Measurements from ENCODE around the gene PNPLA6.
"Not testable (repeated sequence)": the region's sequence is repeated elsewhere in the genome, so short reads cannot be mapped to it uniquely, and the experiment has no call there.

PNPLA6 gene

GRCh38 chr19:7556696-7557315 is 21.3 kb downstream of the PNPLA6 start:
- no peak for DNase-seq

DNA sequence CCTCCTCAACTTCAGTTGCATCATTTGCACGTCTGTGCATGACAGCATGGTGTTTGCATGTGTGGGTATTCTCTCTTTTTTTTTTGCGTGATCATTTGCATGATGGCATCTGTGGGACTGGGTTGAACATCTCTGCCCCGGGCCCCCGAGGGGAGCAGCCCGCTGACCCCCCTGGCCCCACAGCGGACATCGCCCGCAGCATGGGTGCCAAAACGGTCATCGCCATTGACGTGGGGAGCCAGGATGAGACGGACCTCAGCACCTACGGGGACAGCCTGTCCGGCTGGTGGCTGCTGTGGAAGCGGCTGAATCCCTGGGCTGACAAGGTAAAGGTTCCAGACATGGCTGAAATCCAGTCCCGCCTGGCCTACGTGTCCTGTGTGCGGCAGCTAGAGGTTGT is 23.1 kb downstream of the PNPLA6 start:
- no peak for DNase-seq

DNA sequence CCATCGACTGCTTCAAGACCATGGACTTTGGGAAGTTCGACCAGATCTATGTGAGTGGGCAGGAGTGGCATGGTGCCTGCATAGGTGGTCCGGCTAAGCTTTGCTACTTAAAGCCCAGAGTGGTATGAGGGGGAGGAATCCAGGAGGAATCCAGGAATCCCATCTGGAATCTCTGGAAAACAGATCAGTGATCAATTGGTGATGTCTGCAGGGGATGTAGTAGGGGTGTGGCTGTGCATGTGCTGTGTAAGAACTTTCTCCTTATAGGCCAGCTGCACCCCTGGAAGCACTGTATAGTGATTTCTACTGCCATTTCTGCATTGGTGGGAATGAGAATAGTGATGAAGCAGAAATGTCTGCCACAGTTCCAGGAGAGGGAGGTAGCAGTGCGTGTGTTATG is 23.6 kb downstream of the PNPLA6 start:
- no peak for DNase-seq

DNA sequence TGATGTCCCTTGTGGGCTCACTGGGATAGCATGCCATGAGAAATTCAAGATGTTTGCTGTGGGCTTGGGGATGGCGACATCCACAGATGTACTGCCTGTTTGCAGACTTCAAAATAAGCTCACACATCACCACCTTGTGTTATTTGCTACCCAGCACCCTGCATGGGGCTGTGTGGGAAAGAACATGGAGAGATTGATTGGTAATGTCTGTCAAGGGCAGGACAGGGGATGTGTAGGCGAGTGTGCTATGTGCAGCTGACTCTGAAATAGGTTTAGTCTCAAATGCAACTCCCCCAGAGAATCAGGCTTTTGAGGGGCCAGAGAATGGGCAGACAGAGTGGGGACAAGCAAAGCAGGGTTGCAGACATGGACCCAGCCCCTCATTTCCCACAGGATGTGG is 24.7 kb downstream of the PNPLA6 start:
- no peak for DNase-seq

- DNase-seq = no peak
Measured at GRCh38 chr19:7561325-7561724, 25.8 kb downstream of the PNPLA6 start.

GRCh38 chr19:7562646-7563393 is 27.3 kb downstream of the PNPLA6 start:
- DNase-seq = no peak

- no peak for DNase-seq
Measured at GRCh38 chr19:7564866-7565265, 29.3 kb downstream of the PNPLA6 start.

DNA sequence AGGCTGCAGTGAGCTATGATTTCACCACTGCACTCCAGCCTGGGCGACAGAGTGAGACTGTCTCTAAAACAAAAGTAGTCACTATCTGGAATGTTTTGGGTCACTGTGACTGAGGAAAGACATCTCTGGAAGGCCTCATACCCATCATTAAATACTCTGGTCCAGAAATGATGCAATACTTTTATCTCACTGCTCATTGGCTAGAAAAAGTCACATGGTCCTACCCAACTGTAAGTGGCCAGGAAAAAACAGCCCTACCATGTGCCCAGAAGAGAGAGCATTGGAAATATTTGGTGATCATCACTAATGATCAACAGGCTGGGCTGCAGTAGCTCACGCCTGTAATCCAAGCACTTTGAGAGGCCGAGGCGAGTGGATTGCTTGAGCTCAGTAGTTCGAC is 29.8 kb downstream of the PNPLA6 start:
- DNase-seq = no peak

- no peak for DNase-seq
Measured at GRCh38 chr19:7570761-7571160, 35.2 kb downstream of the PNPLA6 start.

- DNase-seq = no peak
Measured at GRCh38 chr19:7575434-7576040, 40.0 kb downstream of the PNPLA6 start.

- DNase-seq = not testable (repeated sequence)
Measured at GRCh38 chr19:7577422-7577821, 41.9 kb downstream of the PNPLA6 start.

DNA sequence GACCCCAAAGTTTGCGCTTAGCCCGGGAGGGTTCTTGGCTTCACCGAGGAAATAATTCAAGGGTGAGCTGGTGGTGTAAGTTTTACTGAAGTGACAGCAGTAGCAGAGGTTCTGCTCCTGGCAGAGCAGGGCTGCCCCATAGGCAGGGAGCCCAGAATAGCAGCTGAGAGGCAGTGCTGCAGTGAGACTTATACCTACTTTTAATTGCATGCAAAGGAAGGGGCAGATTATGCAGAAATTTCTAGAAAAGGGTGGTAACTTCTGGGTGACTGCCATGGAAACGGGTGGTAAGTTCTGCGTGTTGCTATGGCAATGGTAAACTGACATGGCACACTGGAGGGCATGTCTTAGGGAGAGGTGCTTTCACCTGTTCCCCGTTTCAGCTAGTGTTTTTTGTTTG is 42.6 kb downstream of the PNPLA6 start:
- DNase-seq = no peak

GRCh38 chr19:7579182-7579581 is 43.7 kb downstream of the PNPLA6 start:
- no peak for DNase-seq

DNA sequence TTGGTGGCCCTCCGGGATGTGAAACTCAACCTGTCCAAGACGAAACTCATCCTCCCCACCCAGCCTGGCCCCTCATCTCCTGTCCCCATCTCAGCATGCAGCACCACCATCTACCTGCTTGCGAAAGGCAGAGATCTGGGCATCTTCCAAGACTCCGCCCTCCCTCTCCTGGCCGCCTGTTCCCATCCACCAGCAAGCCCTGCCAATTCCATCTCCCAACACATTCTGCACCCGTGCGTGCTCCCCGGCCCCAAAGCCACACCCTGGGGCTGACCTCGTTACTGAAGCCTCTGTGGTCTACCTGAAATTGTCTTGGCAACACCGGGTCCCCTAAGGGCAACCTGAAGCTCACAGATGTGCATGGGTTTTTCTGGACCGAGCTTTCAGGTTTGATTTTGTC is 46.9 kb downstream of the PNPLA6 start:
- DNase-seq = no peak

GRCh38 chr19:7589822-7590221 is 54.3 kb downstream of the PNPLA6 start:
- DNase-seq = no peak

- no peak for DNase-seq
Measured at GRCh38 chr19:7590256-7590655, 54.7 kb downstream of the PNPLA6 start.

- DNase-seq = no peak
Measured at GRCh38 chr19:7595466-7596133, 60.1 kb downstream of the PNPLA6 start, which contains the start of gene CAMSAP3. CAMSAP3 (plus strand) TSS chr19:7595863; CDS start chr19:7596003, 140 bp downstream.

- no peak for DNase-seq
Measured at GRCh38 chr19:7596211-7596937, 60.9 kb downstream of the PNPLA6 start.

DNA sequence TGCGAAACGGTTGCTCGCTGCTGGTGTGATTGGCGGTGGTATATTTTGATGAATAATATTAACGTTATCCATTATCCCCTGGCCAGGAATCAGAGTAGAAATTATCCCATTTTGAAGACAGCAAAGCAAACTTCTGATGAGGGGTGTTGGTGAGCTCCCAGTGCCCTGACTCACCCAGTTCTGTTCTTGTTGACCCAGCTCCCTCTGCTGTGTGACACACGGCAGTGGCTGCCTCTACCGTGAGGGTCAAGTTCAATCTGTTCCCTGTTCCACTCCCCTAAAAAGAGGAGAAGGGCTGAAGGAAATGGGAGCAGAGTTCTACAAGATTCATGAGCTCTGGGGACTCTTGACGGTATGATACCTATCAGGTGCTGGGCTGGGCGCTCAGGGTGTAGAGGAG is 62.2 kb downstream of the PNPLA6 start:
- DNase-seq = no peak

DNA sequence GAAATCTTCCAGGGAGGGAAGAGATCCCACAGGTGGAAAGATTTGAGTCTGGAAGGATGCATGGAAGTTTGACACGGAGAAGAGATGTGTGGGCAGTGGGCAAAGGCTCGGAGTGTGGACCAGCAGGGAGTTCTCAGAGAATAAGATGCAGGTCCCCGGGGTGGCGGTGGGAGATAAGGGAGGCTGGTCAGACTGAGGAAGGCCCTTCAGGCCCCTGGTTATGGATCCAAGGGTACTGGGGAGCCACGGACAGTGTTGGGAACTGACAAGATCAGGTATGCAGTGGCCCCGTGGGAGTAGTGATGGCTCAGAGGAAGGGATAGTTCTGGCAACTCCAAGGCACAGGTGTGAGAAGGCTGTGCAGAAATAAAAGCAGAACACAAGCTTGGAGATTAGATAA is 62.7 kb downstream of the PNPLA6 start:
- no peak for DNase-seq

- DNase-seq = no peak
Measured at GRCh38 chr19:7600721-7601120, 65.2 kb downstream of the PNPLA6 start.

- DNase-seq = no peak
Measured at GRCh38 chr19:7602240-7602934, 66.9 kb downstream of the PNPLA6 start.
